GM06990 (cell line): Measurements from ENCODE around the gene AK1.

ENCODE experiments used
- DNase-seq: peaks from one replicate; pipeline ENCODE4 v3.0.0-alpha.2; 2011; ENCODE audit not compliant: insufficient read length; ENCODE audit errors: extremely low read depth
- H3K27me3 ChIP-seq: replicated peaks from 2 replicates; pipeline ENCODE4 v1.6.0; 2011; ENCODE audit warnings: low read length; ENCODE audit not compliant: control insufficient read depth, insufficient read depth
- H3K36me3 ChIP-seq: 2 replicates; pipeline ENCODE4 v1.5.1; 2011; ENCODE audit warnings: low read length; ENCODE audit not compliant: control insufficient read depth, insufficient read depth
- H3K4me3 ChIP-seq: replicated peaks from 2 replicates; pipeline ENCODE4 v1.5.1; 2011; ENCODE audit warnings: low read depth, mild to moderate bottlenecking, control low read depth, low read length
- CTCF ChIP-seq: IDR thresholded peaks from 2 replicates; pipeline ENCODE4 v1.5.1; 2011; ENCODE audit warnings: low read length, control low read depth, mild to moderate bottlenecking, inconsistent platforms; ENCODE audit not compliant: insufficient read depth, poor library complexity, severe bottlenecking

Gene AK1

GRCh38 chr9:127817881-127818434, 59.5 kb downstream of the AK1 start:
- no peak for TF ChIP-seq CTCF
- H3K4me3 ChIP-seq: no peak overlapping the region
- DNase-seq: no peak
- peaks cover 25% of the 10 kb centered on the region for H3K36me3 ChIP-seq
- H3K27me3 ChIP-seq: no peaks in the 10 kb centered on the region

GRCh38 chr9:127816728-127817127, 60.7 kb downstream of the AK1 start:
- Histone ChIP-seq H3K36me3 (peaks cover 30% of the 10 kb centered on the region), H3K4me3 (no peak overlapping the region), H3K27me3 (no peaks in the 10 kb centered on the region)
- no peak for DNase-seq
- TF ChIP-seq CTCF: no peak
